HUES6 (cell line): ENCODE data around the gene CPNE1.

Source experiments
- H3K27ac ChIP-seq: 2 replicates; pipeline ENCODE4 v1.7.0; 2013; ENCODE audit warnings: low read depth, mild to moderate bottlenecking, low read length, inconsistent platforms
- H3K27me3 ChIP-seq: 2 replicates; pipeline ENCODE4 v1.6.1; 2013; ENCODE audit warnings: low read length; ENCODE audit not compliant: control insufficient read depth, insufficient read depth
- H3K36me3 ChIP-seq: 2 replicates; pipeline ENCODE4 v1.6.1; 2013; ENCODE audit warnings: low read length; ENCODE audit not compliant: control insufficient read depth, insufficient read depth
- H3K4me1 ChIP-seq: 2 replicates; pipeline ENCODE4 v1.6.1; 2013; ENCODE audit warnings: low read length; ENCODE audit not compliant: control insufficient read depth, insufficient read depth
- H3K4me3 ChIP-seq: 2 replicates; pipeline ENCODE4 v1.5.1; 2013; ENCODE audit warnings: low read depth, low read length
- H3K9ac ChIP-seq: one replicate; pipeline ENCODE4 v1.6.1; 2013; ENCODE audit warnings: mild to moderate bottlenecking, low read length
- H3K9me3 ChIP-seq: 2 replicates; pipeline ENCODE4 v1.6.1; 2013; ENCODE audit warnings: low read depth, low read length; ENCODE audit not compliant: control insufficient read depth, insufficient read depth

Gene CPNE1

GRCh38 chr20:35579196-35579595 is 85.5 kb downstream of the CPNE1 start:
- Histone ChIP-seq H3K9ac (no peak overlapping the region), H3K27me3 (no peaks in the 10 kb centered on the region), H3K27ac (no peak overlapping the region)

GRCh38 chr20:35578469-35578868 is 86.2 kb downstream of the CPNE1 start:
- Histone ChIP-seq H3K4me1 (no peaks in the 10 kb centered on the region), H3K9me3 (no peaks in the 10 kb centered on the region), H3K9ac (no peak overlapping the region), H3K27ac (no peak overlapping the region), H3K4me3 (no peak overlapping the region), H3K36me3 (no peaks in the 10 kb centered on the region), H3K27me3 (no peaks in the 10 kb centered on the region)

More at GRCh38 chr20:35579196-35579595, 85.5 kb downstream of the CPNE1 start:
- Histone ChIP-seq H3K4me1 (no peaks in the 10 kb centered on the region), H3K36me3 (no peaks in the 10 kb centered on the region), H3K9me3 (no peaks in the 10 kb centered on the region), H3K4me3 (no peak overlapping the region)

- Histone ChIP-seq H3K36me3 (no peaks in the 10 kb centered on the region), H3K27me3 (no peaks in the 10 kb centered on the region), H3K9ac (no peak overlapping the region), H3K27ac (no peak overlapping the region), H3K4me3 (no peak overlapping the region), H3K4me1 (no peaks in the 10 kb centered on the region), H3K9me3 (0 out of 2 replicates have a peak, but pooled peaks cover 3% of the 10 kb centered on the region)
Measured at GRCh38 chr20:35576816-35577215, 87.9 kb downstream of the CPNE1 start.
